Lower leg skin (tissue), 3 donors: ENCODE data around the gene TMEM218.

ENCODE experiments used
- CTCF ChIP-seq, 3 donors: fragments of 450-650 bp; IDR thresholded peaks; one replicate each; pipeline ENCODE4 v1.5.1; 2016; ENCODE audit warnings: antibody characterized with exemption in 3 of 3, mild to moderate bottlenecking in 3 of 3, moderate library complexity in 2 of 3
- POLR2A ChIP-seq, 2 donors: fragments of 450-650 bp; IDR thresholded peaks; one replicate each; pipeline ENCODE4 v1.6.1; 2016 to 2017; ENCODE audit warnings: antibody characterized with exemption in 2 of 2, mild to moderate bottlenecking in 1 of 2, moderate library complexity in 1 of 2

GRCh38 chr11:125112208-125112604, 780 bp upstream of the TMEM218 start:
- no peak for TF ChIP-seq CTCF (IDR thresholded peaks at IDR 0.05)
- no peak for TF ChIP-seq POLR2A (IDR thresholded peaks at IDR 0.05)
